ENCODE results near the gene LPCAT2.

LPCAT2 gene

GRCh38 chr16:55490301-55490700, 18.6 kb upstream of the LPCAT2 start:
- H3K4me2 ChIP-seq (ENCODE audit: low read length) = no peak overlapping the region
- H3K27me3 ChIP-seq (ENCODE audit: control insufficient read depth, insufficient read depth, low read length) = no peaks in the 10 kb centered on the region
- peaks cover 5% of the 10 kb centered on the region for H3K4me1 ChIP-seq
- no peak overlapping the region for H3K4me3 ChIP-seq (ENCODE audit: low read depth, low read length)
- no peaks in the 10 kb centered on the region for H3K9me3 ChIP-seq (ENCODE audit: control insufficient read depth, low read length)
- H3K9ac ChIP-seq = no peak overlapping the region
- H3K79me2 ChIP-seq = no peaks in the 10 kb centered on the region
- no peaks in the 10 kb centered on the region for H3K36me3 ChIP-seq (ENCODE audit: control insufficient read depth, insufficient read depth, low read length)
- TF ChIP-seq, protein P1, sequence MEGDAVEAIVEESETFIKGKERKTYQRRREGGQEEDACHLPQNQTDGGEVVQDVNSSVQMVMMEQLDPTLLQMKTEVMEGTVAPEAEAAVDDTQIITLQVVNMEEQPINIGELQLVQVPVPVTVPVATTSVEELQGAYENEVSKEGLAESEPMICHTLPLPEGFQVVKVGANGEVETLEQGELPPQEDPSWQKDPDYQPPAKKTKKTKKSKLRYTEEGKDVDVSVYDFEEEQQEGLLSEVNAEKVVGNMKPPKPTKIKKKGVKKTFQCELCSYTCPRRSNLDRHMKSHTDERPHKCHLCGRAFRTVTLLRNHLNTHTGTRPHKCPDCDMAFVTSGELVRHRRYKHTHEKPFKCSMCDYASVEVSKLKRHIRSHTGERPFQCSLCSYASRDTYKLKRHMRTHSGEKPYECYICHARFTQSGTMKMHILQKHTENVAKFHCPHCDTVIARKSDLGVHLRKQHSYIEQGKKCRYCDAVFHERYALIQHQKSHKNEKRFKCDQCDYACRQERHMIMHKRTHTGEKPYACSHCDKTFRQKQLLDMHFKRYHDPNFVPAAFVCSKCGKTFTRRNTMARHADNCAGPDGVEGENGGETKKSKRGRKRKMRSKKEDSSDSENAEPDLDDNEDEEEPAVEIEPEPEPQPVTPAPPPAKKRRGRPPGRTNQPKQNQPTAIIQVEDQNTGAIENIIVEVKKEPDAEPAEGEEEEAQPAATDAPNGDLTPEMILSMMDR (IDR thresholded peaks at IDR 0.05) = no peak
- no peak overlapping the region for H3K27ac ChIP-seq
- H2AFZ ChIP-seq = no peak overlapping the region

- Histone ChIP-seq H3K27me3 (ENCODE audit: control insufficient read depth, insufficient read depth, low read length) (no peaks in the 10 kb centered on the region), H3K79me2 (no peaks in the 10 kb centered on the region), H3K36me3 (ENCODE audit: control insufficient read depth, insufficient read depth, low read length) (no peaks in the 10 kb centered on the region), H3K9ac (no peak overlapping the region), H3K4me3 (ENCODE audit: low read depth, low read length) (no peak overlapping the region), H3K4me1 (peaks cover 5% of the 10 kb centered on the region), H3K27ac (no peak overlapping the region), H3K4me2 (ENCODE audit: low read length) (no peak overlapping the region), H3K9me3 (ENCODE audit: control insufficient read depth, low read length) (no peaks in the 10 kb centered on the region), H2AFZ (no peak overlapping the region)
- TF ChIP-seq, protein P1 (IDR thresholded peaks at IDR 0.05) = no peak
Observed at GRCh38 chr16:55491691-55492090, 17.2 kb upstream of the LPCAT2 start.

DNA sequence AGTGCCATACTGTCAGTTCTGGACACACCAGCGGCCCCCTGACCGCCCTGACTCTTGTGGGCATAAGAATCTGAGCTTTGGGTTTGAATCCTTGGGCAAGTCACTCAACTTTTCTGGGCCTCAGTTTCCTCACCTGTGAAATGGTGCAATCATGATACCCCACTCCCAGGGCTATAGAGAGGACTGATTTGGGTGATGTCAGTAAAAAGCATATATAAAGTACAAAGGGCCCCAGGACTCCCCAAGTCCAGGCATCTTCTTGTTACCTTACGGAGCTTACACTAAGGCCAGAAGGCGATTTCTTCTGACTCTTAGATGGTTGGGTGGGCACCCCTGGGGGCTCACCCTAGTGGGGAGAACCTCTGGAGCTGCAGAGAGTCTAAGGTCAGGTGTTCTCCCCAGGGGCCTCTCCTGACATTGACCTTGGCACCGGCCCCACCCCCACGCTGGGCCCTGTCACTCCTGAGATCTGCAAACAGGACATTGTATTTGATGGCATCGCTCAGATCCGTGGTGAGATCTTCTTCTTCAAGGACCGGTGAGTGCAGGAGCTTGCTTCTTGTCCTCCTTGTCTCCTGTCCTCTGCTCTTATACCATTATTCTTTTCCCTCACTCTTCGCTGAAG, 16.0 kb upstream of the LPCAT2 start:
- peaks cover 5% of the 10 kb centered on the region for H3K4me1 ChIP-seq
- TF ChIP-seq, protein P1 (IDR thresholded peaks at IDR 0.05) = no peak
- H3K4me2 ChIP-seq (ENCODE audit: low read length) = no peak overlapping the region
- no peaks in the 10 kb centered on the region for H3K9me3 ChIP-seq (ENCODE audit: control insufficient read depth, low read length)
- no peaks in the 10 kb centered on the region for H3K27me3 ChIP-seq (ENCODE audit: control insufficient read depth, insufficient read depth, low read length)
- no peak overlapping the region for H3K27ac ChIP-seq
- H2AFZ ChIP-seq = no peak overlapping the region
- no peaks in the 10 kb centered on the region for H3K79me2 ChIP-seq
- H3K9ac ChIP-seq = no peak overlapping the region
- H3K36me3 ChIP-seq (ENCODE audit: control insufficient read depth, insufficient read depth, low read length) = no peaks in the 10 kb centered on the region
- no peak overlapping the region for H3K4me3 ChIP-seq (ENCODE audit: low read depth, low read length)

GRCh38 chr16:55494994-55495421, 13.9 kb upstream of the LPCAT2 start:
- Histone ChIP-seq H3K4me2 (ENCODE audit: low read length) (no peak overlapping the region), H3K9ac (no peak overlapping the region), H3K36me3 (ENCODE audit: control insufficient read depth, insufficient read depth, low read length) (no peaks in the 10 kb centered on the region), H3K9me3 (ENCODE audit: control insufficient read depth, low read length) (no peaks in the 10 kb centered on the region), H3K27me3 (ENCODE audit: control insufficient read depth, insufficient read depth, low read length) (no peaks in the 10 kb centered on the region), H3K4me3 (ENCODE audit: low read depth, low read length) (no peak overlapping the region), H2AFZ (peak overlapping the region; percentile 39), H3K79me2 (no peaks in the 10 kb centered on the region), H3K27ac (no peak overlapping the region), H3K4me1 (peaks cover 10% of the 10 kb centered on the region)
- TF ChIP-seq, protein P1 (IDR thresholded peaks at IDR 0.05) = peak; percentile 44
